Mucosa of gallbladder (tissue), 1 donor: ENCODE measurements around the gene KRTAP29-1. TPM values are rescaled to one million over a fixed set of nuclear protein-coding genes. Genes with fewer than 3 reads are reported as not detected.
"Not testable (repeated sequence)": the region's sequence is repeated elsewhere in the genome, so short reads cannot be mapped to it uniquely, and the experiment has no call there.

ENCODE experiments used
- DNase-seq: peaks from one replicate; pipeline ENCODE4 v3.0.0-alpha.2; 2020; ENCODE audit warnings: low spot score
- total RNA-seq: library from RNA; stranded (reverse); gene quantifications from one replicate; pipeline ENCODE4 v1.2.1, GENCODE V29; 2021
- donor health status: DM: no; HTN: no; CAD: no.

KRTAP29-1 gene, protein sequence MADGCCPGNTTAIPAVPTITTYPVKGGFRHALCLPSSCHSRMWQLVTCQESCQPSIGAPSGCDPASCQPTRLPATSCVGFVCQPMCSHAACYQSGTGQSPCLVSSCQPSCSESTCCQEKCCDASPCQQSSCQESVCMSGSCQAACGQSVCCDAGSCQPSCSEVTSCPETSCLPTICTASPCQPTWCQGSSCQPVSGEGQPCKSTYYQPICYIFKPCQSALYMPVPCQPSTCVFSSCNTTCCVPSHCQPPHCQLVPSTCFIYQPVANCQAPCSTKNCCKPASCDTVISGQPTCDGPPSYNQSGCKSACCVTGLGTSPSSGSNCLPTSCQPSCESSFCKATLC
- total RNA-seq: not detected

DNA sequence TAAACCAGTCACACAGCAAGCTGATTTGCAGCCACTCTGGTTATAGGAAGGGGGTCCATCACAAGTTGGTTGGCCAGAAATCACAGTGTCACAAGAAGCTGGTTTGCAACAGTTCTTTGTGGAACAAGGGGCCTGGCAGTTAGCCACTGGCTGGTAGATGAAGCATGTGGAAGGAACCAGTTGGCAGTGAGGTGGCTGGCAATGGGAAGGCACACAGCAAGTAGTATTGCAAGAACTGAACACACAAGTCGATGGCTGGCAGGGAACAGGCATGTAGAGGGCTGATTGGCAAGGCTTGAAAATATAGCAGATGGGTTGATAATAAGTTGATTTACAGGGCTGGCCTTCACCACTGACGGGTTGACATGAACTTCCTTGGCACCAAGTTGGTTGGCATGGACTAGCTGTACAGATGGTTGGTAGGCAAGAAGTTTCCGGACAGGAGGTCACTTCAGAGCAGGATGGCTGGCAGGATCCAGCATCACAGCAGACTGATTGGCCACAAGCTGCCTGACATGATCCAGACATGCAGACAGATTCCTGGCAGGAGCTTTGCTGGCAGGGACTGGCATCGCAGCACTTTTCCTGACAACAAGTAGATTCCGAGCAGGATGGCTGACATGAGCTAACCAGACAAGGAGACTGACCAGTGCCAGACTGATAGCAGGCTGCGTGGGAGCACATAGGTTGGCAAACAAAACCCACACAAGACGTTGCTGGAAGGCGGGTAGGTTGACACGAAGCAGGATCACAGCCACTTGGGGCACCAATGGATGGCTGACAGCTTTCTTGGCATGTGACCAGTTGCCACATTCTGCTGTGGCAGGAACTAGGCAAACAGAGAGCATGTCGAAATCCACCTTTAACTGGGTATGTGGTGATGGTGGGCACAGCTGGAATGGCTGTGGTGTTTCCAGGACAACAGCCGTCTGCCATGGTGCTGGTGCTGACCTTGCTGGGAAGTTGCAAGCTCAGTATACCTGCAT lies at the start of gene KRTAP29-1:
Gene KRTAP29-1 (minus strand): TSS at position 936 of the 986 bp plus-strand sequence. CDS start 0 bp downstream, at position 936.
- DNase-seq: no peak

DNA sequence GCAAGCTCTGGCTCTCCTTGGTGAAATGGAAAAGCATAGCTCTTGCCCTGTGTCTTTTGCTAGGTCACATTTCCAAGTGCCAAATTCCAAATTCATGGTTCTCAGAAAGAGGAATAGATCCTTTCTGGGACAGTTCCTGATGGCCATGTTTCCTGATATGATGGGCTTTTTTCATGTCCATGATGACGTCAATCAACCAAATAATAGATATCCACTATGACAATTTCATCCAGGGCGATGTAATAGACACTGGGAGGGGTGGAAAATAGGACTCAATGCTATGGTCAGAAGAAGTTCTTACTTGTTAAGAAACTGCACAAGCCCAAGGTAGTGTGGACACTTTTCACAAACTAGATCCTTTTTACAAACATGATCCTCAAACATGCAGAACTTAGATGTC lies 48.5 kb upstream of the KRTAP29-1 start:
- DNase-seq: no peak

DNA sequence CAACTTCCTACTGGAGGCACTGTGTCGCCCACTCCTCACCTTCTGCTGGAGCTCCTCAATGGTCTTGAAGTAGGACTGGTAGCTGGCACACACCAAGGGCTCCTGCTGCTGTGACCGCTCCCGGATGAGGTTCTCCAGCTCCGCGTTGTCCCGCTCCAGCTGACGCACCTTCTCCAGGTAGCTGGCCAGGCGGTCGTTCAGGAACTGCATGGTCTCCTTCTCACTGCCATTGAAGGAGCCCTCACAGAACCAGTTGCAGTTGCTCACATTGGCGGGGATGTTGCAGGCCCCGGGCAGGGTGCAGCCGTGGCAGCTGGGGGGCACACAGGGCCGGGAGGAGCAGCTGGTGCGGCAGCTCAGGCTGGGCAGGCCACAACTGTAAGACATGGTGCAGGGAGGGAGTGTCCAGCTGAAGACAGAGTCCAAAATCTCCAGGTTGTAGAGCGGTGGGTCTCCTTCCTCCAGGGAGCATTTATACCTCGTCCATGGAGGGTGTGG lies 47.8 kb upstream of the KRTAP29-1 start, which contains the start of gene KRT33A:
Gene KRT33A (minus strand): TSS at position 448 of the 498 bp plus-strand sequence. CDS start 61 bp downstream, at position 387.
- DNase-seq: not testable (repeated sequence)

DNA sequence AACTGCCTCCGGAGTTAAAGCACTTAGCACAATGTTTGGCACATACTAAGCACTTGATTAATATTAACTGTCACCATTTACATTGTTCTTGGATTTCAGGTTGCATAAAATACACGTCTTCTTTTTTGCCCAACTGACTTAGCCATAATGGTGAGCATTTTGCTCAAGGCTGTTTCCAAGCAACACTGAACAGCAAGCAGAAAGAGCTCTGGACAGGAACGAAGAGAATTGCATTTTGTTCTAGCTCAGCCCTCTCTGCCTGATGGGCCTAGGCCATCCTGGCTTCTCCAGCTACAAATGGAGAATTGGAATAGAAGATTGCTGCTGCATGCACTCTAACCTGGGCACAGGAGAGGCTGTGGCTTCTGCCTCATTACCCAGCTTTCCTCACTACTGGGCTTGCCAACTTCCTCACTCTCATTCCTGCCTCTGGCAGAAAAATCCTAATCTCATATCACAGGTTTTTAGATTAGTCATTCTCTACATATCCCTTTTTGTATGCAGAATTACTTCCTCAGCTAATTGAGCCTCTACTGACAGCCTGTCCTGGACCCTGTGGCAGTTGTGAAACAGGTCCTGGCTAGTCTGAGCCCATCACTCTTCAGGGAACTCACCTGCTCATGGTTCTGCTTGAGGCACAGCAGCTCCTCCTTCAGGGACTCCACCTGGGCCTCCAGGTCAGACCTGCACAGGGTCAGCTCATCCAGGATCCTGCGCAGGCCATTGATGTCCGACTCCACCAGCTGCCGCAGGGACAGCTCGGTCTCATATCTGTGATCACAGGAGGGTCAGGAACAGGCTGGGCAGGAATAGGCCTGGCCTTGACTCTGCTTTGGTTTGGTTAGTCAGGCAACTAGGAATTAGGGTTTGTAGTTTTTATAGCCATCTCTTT lies 45.5 kb upstream of the KRTAP29-1 start:
- no peak for DNase-seq

DNA sequence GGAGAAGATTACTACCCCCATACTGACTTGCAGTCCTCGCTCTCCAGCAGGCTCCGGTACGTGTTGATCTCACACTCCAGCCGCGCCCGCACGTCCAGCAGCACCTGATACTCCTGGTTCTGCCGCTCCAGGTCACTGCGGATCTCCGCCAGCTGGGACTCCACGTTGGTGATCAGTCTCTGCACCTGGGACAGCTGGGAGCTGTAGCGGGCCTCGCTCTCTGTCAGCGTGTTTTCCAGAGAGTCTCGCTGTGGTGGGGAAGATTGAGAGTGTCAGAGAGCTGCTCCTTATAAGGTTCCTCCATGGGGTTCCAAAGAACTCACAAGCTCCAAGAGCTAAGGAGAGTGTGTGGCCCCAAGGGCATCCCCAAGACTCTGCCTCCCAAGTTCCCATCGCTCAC lies 43.8 kb upstream of the KRTAP29-1 start:
- not testable (repeated sequence) for DNase-seq

DNA sequence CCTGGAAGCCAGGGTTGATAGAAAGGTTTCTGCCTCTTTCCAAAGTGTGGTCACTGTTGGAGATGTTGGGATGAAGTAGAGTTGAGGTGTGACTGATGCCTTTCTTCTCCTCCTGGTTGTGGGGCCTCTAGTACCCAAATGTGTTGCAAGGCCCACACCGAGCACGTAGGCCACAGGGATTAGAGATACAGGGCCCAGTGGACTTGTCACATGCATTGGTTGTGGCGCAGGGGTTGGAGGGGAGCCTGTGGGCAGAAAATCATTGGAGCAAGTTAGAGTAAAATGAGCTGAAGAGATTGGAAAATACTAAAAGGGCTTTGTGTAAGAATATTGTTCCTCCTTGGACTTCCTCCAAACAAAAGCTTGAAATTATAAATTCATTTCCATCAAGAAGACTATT lies 43.3 kb upstream of the KRTAP29-1 start:
- DNase-seq: no peak

DNA sequence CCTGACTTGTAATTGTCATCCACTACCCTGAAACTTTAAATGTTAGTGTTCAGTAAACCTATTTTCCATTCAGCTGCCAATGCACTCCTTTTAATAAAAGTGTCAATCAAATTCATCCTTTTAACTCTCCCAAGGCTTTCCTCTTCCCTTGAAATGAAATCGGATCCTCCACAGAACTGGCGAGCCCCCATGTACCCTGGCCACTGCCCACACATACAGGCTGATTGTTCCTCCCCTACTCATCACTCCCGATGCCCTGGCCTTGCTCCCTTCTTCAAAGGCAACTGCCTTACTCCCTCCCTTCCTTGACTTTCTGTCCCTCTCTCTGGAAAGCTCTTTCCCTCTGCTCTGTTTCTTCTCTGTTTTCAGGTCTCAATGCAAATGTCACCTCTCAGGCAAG lies 40.4 kb upstream of the KRTAP29-1 start:
- no peak for DNase-seq

DNA sequence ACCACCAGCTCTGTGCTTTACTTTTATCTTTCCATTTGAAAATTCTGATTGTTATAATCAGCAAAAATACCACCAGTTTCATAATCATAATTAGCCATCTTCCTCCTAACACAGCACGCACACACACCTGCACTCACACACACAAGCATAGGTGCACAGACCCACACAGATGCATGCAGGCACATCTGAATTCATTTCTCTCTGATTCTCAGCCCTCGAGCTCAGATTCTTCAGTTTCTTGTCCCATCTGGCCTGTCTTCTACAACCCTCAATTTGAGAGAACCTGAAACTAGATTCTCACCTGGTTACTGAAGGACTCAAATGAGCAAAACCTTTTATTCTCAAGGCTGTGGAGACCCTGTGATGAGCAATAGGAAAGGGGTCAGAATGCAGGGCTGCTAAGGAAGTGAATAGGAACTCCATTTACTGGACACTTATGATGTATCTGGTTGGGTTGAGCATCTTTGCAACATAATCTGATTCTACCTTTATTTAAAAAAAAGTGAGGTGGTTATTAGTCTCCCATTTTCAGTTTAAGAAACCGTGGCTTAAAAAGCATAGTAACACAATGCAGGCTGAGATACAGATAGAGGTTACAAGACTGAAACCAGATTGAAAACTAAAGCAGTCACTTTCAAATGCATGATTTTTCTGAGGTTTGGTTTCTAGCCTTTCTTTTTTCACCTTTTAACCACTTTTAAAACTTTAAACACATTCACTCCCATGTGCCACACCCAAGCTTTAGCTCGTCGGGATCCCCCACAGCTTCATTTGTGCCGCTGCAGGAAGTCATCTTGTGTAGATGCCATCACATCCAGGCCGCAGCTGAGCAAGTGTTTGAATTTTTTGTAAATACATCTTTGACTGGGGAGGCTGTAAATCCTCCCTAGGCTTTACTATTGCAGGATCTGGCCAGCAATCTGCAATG lies 38.5 kb upstream of the KRTAP29-1 start:
- no peak for DNase-seq

DNA sequence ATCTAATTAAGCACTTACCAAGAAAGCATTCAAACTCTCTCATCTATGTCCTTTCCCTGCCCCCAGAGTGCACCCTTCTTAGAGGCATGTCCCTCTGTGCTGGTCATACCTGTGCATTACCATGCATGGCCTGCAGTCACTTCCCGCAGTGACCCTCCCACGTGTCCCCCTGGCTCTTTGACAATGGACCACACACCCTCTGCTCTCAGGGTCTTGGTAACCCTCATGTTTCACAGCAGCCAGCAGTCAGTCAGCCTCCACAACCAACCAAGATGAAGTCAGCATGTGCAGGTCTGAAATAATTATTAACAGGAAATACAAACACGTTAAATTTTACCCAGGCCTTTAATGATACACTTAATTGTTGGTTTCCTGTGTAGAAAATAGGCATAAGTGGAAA lies 37.8 kb upstream of the KRTAP29-1 start:
- no peak for DNase-seq

DNA sequence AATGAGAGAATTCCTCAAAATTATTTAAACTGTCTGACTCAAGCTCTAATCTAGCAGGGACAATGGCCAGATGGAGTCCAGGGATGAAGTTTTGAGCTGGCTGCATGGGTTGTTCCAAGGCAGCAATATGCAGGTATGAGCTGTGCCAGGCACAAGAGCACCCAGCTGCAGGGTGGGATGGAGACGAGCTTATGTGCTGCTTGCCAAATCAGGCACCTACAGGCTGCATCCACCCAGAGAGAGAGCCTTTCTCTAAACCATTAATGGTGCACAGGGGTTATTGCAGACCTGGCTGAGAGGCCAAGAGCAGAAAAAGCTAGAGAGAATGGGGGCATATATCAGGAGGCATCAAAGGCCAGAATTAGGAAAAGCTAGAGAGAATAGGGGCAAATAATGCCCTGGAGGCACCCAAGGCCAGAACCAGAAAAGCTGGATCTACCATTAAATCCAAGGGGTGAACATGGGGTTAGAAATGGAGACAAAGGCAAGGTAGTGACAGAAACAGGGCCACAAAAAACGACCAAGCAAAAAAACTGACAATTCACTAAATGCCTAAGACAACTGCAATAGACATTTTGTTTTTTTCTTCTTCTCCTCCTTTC lies 37.0 kb upstream of the KRTAP29-1 start:
- DNase-seq: no peak

DNA sequence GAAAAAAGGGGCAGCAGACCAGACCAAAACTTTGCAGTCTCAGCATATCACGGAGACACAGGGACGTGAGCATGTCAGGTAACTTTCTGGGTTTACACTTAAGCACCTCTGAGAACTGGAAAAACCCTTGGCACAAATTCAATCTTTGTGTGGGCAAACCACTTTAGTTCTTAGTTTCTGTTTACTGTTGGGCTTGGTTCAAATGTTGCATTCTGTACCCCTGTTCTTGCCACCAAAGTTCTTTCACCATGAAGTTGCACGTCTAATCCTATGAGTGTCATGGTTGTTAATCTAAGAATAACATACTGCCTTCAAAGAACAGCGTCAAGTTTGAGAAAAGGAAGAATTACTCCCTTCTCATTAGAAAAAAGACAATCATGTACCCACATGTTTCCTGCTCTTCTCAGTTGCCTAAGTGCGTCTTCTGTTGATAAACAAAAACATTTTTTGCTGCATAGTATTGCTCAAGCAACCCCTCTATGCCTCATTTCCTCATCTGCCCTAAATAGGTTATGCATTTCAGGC lies 36.4 kb upstream of the KRTAP29-1 start:
- DNase-seq: no peak

DNA sequence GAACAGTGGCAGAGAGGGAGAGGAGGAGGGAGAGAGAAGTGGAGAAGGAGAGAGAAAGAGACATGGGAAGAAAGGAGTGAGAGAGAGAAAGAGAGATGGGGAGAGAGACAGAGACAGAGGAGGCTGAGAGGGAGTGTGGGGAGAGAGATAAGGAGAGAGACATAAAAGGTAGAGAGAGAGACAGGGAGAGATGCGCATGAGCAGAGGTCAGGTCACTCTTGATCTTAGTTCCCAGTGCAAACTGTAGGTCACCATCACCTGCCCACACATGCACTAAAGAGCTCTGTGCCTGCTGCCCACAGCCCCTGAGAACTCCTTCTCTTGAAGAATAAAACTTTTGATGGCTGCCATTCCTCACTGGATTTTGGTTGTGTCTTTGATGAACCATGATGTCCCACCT lies 33.1 kb upstream of the KRTAP29-1 start:
- DNase-seq: no peak

DNA sequence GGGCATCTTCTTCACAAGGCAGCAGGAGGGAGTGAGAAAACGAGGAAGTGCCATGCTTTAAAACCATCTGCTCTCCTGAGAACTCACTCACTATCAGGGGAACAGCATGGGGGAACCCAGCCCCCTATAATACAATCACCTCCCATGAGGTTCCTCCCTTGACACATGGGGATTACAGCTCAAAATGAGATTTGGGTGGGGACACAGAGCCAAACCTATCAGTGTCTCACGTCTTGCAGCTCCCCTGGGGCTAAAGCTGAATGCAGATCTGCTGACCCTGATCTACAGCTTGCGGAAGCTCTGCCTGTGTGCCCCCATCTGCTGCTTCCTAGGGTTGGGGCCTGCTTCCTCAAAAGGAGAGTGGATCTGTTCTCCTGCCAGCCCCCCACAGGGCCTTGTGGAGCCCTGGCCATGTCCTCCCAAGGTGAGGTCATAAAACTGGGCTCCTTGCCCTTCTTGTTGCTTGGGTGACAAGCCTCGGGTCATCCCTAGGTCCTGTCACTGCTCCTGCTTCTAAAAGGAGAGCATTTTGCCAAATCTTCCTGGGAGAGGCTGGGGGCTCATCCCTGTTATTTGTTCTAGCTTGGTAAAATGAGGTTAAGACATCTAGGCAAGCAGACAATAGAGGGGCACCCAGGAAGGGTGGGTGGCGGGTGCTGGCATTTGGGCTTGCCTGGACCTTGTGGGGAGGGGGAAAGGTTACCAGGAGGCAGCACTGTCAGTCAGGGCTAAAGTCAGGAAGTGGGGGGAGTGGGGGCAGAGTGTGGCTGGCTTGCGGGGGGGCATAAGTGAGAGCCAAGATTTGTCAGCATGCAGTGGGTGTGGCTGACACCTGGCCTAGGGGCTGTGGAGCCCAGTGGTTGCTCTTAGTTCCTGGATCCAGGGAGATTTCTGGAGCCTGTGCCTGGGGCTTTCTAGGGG lies 32.0 kb upstream of the KRTAP29-1 start:
- DNase-seq: peak; percentile 4

DNA sequence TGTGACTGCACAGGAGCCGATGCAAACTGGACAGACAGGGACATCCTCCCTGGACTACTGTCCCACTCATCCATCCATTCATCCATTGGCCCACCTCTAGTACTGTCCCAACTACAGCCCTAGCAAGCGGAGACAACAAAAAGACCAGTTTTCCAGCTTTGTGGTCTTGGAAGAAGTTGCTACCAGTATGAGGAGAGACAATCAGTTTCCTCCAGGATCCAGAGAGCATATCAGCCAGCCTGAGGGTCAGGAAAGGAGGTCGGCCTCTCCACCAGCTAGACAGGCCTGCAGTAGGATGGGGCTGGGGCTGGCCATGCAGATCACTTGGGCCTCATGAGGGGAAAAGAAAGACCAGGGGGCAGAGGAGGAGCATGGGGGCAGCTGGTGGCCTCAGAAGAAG lies 31.2 kb upstream of the KRTAP29-1 start:
- DNase-seq: peak; percentile 3

DNA sequence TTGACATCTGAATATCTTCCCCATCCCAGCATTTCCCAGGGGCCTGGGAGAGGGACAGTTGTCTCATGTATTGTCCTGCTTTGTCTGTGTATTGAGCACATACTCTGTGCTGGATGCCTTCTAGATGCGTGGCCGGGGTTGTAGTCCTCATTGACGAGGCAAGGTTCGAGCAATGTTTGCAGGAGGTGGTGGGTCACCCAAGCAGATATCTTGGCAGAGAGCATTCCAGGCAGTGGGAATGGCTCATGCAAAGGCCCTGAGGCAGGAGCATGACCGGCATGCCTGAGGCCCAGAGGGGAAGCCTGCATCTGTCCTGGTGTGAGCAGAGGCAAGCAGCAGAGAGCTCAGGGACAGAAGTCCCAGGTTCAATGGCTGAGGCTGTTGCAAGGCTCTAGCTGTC lies 30.4 kb upstream of the KRTAP29-1 start:
- peak; percentile 5 for DNase-seq

DNA sequence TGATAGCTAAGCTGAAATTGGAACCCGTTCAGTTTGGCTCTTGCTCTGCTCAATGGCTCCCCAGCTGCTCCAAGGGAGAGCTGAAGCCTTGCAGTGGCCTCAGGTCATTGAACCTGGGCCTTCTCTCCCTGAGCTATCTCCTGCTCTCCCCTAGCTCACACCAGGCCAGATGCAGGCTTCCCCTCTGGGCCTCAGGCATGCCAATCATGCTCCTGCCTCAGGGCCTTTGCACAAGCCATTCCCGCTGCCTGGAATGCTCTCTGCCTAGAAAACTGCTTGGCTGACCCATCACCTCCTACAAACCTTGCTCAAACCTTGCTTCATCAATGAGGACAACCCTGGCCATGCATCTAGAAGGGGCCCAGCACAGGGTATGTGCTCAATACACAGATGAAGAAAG lies 29.6 kb upstream of the KRTAP29-1 start:
- DNase-seq: no peak

DNA sequence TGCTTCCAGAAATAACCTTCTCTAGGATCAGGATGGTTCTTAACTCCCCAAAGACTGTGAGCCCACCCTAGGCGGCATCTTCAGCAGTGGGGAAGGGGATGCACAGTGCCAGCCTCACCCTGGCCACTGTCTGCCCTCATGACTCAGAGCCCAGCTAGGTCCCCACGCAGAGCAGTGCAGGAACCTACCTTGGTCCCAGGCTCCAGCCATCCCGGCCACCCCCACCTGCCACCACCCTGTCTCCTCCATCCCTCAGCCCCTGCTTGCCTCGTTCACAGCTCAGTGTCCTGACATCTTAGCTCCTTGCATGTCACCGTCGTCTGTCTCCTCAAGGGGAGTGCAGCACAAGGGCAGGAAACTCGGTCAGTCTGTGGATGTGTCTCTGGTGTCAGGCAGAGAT lies 29.0 kb upstream of the KRTAP29-1 start:
- no peak for DNase-seq

DNA sequence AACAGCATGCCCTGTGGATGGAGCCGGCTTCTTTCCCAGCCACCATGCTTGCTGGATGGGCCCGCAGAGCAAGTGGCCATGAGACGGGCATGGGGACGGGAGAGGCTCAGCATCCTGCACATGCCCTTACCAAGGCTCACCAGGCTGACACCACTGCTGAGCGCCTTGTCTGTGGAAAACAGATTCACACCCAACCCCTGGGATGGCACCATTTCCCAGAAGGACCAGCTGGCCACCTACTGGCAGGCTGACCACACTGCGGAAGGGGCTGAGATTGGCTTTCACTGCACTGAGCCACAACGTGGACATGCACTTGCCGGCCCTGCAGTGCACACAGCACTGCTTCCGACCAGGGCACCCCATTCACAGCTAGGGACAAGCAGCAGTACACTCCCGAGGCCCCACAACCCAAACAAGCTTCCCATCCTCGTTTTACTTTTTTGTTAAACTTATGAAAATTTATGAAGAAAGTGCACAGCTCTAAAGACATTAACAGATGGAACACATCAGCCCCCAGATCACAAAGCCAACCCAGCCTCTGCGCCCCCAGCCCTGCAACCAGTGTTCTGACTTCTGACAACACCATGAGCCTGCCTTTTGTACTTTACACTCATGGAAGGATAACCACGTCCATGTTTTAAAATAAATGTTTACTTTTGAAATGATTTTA lies 26.8 kb upstream of the KRTAP29-1 start:
- peak; percentile 50 for DNase-seq
